SIG-M5 (cell line): ENCODE results near the gene RPS6KA2.
"Not testable (repeated sequence)": the region's sequence is repeated elsewhere in the genome, so short reads cannot be mapped to it uniquely, and the experiment has no call there.

Source experiments
- DNase-seq: peaks from one replicate; lab custom pipeline; 2025; lab: John Stamatoyannopoulos, UW

Gene RPS6KA2

GRCh38 chr6:166366921-166367320, 260.1 kb downstream of the RPS6KA2 start:
- DNase-seq: no peak

DNA sequence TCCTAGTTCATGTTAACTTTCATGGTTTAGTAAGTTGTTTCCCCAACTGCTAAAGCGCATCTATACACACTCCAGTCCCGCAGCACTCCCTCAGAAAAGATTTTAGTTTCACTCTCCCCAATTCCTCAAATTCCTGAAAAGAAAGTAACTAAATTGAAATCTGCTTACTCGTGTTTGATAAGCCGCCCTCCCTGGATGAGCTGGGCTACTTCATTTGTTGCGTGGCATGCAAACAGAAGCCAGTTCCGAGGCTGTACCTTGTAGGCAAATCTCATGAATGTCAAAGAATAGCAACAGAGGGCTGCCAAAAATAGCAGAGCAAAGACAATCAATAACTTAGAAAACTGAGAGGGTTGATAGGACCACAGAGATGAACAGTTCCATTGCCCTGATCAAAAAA, 261.2 kb downstream of the RPS6KA2 start:
- DNase-seq: no peak

GRCh38 chr6:166365221-166365620, 261.8 kb downstream of the RPS6KA2 start:
- DNase-seq: no peak

DNA sequence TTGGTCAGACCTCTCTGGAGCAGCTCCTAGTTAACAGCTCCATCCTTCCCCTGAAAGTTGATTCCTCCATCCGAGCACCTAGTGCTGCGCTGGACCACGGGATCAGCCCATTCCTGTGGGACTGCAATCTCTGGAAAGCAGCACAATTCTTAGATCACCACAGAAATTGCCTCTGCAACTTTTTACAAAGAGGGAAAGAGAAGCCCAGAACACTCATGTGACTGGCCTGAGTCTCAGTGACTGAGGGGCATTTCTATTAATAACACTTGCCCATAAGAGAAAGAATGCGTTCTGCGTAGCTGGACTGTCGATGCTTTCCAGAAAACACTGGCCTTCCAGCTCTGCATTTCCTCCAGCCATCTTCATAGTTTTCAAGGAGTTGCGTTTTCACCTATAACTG, 262.6 kb downstream of the RPS6KA2 start:
- DNase-seq: no peak

- DNase-seq: not testable (repeated sequence)
These were observed 264.6 kb downstream of the RPS6KA2 start for GRCh38 chr6:166362427-166362826.

- peak; percentile 27 for DNase-seq
These were observed 266.0 kb downstream of the RPS6KA2 start for GRCh38 chr6:166361077-166361429.

- DNase-seq: no peak
These were observed 266.6 kb downstream of the RPS6KA2 start for GRCh38 chr6:166360243-166361076.
